B cell (primary cell): ENCODE results near the gene FTH1.

Source experiments
- EZH2 ChIP-seq: IDR thresholded peaks from 2 replicates; pipeline ENCODE4 v1.6.1; 2012; ENCODE audit warnings: borderline replicate concordance, low read depth, mild to moderate bottlenecking, moderate library complexity, low read length; ENCODE audit not compliant: insufficient read depth, poor library complexity, severe bottlenecking
- TF ChIP-seq, protein P1 (sequence below): fragments of 200-600 bp; IDR thresholded peaks from one replicate; pipeline ENCODE4 v1.8.0; 2022; ENCODE audit warnings: antibody characterized with exemption, mild to moderate bottlenecking

DNA sequence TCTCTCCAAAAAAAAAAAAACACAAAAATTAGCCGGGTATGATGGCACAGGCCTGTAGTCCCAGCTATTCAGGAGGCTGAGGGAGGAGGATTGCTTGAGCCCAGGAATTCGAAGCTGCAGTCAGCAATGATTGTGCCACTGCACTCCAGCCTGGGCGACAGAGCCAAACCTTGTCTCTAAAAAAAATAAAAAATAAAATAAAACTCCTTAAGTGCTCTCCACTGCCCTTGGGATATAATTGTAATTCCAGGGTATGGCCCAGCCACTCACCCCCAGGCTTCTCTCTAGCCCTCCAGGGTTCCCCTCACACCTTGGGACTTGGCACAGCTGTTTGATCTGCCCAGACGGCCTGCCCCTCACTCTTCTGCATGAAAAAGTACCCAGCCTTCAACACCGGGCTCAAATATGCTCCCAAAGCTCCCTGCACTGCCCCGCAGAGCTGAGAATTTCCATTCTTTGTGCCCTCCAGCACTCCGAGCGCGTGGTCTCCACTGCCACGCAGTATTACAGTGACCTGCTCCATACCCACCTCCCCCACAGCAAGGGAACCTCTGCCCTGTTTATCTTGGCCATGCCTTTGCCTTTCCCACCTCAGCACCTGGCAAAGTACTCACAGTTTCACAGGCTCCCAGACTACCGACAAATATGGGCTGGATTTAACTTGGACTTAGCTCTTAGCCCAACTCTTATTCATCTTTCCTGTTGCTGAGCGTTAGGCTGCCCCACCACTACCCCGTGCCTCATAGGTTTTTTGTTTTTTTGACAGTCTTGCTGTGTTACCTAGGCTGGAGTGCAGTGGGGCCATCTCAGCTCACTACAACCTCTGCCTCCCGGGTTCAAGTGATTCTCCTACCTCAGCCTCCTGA is 7.6 kb upstream of the FTH1 start:
- TF ChIP-seq, protein P1, sequence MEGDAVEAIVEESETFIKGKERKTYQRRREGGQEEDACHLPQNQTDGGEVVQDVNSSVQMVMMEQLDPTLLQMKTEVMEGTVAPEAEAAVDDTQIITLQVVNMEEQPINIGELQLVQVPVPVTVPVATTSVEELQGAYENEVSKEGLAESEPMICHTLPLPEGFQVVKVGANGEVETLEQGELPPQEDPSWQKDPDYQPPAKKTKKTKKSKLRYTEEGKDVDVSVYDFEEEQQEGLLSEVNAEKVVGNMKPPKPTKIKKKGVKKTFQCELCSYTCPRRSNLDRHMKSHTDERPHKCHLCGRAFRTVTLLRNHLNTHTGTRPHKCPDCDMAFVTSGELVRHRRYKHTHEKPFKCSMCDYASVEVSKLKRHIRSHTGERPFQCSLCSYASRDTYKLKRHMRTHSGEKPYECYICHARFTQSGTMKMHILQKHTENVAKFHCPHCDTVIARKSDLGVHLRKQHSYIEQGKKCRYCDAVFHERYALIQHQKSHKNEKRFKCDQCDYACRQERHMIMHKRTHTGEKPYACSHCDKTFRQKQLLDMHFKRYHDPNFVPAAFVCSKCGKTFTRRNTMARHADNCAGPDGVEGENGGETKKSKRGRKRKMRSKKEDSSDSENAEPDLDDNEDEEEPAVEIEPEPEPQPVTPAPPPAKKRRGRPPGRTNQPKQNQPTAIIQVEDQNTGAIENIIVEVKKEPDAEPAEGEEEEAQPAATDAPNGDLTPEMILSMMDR: no peak
- TF ChIP-seq EZH2: no peak
